HG03039 (cell line): ENCODE data around the gene POTEM.
"Not testable (repeated sequence)": the region's sequence is repeated elsewhere in the genome, so short reads cannot be mapped to it uniquely, and the experiment has no call there.

Experiments used
- ATAC-seq: cut with Tn5 transposase; IDR thresholded peaks from one replicate; pipeline ENCODE4 v1.9.1; 2021; ENCODE audit warnings: mild to moderate bottlenecking, moderate library complexity; ENCODE audit not compliant: unreplicated experiment

POTEM gene

GRCh38 chr14:19036811-19037382 lies 69.7 kb downstream of the POTEM start:
- ATAC-seq, result not testable (repeated sequence)

- ATAC-seq, result not testable (repeated sequence)
These were observed 70.9 kb downstream of the POTEM start for GRCh38 chr14:19038060-19038664.

DNA sequence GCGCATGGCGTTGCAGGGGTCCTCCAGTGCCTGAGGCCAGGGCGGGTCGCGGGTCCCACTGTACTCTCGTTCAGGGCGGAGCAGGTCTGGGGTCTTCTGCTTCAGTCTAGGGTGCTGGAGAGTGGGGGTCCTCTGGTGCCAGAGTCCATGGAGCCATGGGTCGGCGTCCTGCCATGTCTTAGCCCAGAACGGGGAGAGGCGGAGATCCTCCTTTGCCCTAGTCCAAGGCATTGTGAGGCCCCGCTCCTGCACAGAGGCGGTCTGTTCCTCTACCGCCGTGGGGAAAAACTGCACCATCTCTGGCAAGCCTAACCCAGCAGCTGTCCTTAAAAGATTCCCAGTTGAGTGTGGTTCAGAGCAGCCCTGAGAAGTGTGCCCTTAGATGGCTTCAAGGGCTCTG lies 71.6 kb downstream of the POTEM start:
- not testable (repeated sequence) for ATAC-seq

DNA sequence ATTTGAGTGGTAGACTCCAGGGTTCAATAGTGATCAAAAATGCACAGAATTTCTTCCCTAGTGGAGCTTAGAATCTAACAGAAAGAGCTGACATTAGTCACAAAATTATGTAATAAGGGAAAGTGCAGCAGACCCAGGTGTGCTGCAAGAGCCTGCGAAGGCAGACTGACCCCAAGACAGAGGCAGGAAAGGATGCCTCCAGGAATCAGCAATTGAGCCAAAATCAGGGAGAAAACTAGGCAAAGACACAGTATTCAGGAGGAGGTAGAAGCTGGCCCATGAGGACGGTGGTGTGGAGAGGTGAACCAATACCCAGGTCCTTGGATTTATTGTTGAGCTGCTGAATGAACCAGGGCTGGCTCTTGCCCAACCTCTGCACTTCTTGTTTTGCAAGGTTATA lies 76.2 kb downstream of the POTEM start:
- ATAC-seq, result not testable (repeated sequence)
